NCI-H187 treated with DMSO at 0.1 percent for 48 hours (cell line): ENCODE results near the gene HSF2BP.
"Not testable (repeated sequence)": the region's sequence is repeated elsewhere in the genome, so short reads cannot be mapped to it uniquely, and the experiment has no call there.

Experiments used
- DNase-seq: peaks from one replicate; lab custom pipeline; 2025; lab: John Stamatoyannopoulos, UW

HSF2BP gene

DNA sequence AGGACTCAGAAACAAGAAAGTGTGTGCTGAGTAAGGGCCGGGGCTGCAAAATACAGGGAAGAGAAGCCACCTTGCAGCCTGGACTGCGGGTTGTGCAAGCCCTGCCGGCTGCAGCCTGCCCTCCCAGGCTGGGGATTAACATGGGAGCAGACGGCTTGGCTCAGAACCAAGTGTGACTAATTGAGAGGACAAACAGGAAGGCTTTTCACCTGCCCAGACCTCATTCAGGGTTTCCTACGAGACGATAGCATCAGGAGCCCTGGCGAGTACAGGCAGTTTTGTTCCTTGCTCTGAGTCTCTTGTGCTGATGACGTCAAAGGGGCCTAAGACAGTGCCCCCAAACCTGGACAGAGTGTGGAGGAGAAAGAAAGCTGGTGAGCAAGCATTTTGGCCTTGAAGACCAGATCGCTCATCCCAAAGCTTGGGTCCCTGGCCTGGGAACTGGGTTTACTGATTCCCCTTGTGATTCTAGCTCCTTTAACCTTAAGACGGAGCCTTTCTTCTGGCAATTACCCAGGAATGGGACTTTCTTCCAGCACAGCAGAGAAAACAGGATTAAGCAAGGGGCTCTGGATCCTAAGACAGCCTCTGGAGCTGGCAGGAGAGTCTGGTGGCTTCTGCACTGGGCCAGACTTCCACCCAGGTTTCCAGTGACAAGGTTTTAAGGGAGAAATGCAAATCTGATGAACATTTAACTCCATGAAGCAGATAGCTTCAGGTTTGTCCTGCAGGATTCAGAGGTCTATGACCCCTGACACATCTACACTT, 142.2 kb downstream of the HSF2BP start:
- not testable (repeated sequence) for DNase-seq

DNA sequence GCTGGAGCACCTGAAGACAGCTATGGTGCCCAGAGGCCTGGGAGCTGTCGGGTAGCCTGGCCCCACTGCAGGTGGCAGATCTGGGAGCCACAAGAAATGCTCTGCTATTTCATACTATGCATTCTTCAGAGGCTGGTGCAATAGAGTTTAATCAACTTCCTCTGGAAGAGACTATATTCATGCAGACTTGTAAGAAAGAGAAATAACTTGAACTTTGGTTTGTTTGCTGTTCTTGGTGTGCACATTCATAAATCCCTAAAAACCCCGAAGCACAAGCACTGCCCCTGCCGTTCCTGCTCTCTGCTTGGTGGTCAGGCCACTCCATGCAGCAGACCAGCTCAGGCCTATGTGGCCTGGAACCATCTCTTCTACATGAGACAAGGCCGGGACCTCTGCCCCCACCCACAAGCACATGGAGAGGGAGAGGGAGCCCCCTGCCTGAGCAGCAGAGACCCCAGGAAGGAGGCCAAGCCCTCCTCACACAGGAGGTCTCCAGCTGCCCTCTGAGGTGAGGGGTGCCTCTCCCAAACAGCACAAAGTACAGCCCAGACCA, 142.9 kb downstream of the HSF2BP start:
- DNase-seq: not testable (repeated sequence)

DNA sequence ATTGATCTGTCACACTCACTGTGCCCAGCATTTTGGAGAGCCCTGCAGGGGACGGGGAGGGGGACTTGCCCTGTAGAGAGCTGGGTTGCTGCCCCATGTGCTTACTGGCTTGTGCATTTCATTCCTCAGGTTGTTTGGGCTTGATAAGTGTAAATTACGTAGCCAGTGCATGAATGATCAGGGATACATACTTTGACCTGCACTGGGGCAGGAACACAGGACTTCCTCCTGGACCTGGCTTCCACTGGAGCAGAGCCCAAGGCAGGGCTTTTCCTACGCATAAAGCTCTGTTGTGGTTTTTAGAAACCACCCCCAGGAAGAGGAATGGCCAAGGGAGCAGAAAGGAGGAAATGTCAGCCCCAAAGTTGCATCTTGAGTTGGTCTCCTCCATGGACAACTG, 144.5 kb downstream of the HSF2BP start:
- not testable (repeated sequence) for DNase-seq

DNA sequence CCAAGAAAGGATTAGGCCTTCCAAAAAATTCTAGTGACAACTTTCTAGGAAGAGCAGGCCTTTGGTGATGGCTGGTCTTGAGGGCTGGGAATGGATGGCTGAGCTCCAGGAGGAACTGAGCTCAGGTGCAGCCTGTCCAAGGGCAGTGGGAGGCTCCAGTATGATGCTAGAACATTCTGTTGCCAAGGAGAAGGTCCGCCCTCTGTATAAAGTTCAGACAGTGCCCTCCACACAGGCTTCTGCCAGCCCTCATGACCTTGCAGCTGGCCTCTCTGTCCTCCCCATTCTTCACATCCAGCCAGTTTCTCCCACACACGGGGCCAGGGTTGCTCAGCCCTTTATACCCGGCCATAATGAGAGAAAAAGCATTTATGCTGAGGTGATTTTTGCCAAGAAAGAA, 146.3 kb downstream of the HSF2BP start:
- not testable (repeated sequence) for DNase-seq

DNA sequence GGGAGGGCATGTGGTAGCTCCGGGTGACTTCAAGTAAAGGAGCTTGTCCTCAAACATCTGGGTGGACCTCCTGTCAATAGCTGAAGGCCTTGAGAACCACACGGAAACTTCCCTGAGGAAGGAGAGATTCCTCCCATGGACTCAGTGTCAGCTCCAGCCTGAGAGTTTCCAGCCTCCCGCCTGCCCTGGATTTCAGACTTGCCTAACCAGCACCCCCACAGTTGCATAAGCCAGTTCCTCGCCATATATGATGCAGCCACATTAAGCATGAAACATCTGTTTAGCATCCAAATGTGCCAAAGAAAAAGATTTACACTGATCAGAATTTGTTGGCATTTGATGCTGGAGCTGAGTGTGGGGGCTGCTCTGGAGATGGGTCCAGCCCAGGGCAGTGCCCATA, 148.1 kb downstream of the HSF2BP start:
- DNase-seq: not testable (repeated sequence)

DNA sequence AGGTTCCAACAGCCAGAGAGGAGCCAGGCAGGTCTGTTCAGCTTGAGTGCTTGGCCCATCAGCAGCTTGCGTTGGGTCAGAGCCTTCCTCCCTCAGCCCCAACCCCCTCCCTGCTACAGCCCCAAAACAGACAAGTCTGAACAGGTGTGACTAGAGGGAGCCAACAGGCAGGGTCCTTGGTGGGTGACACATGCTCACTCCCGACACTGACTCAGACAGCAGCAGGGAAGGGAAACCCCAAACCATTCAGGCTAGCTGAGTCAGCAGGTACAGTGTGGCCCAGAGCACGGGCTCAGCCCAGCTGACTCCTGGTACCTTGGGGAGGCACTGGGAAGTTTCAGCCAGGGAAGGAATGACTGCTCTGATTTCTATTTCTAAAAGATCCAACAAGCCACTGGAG, 148.6 kb downstream of the HSF2BP start:
- not testable (repeated sequence) for DNase-seq

DNA sequence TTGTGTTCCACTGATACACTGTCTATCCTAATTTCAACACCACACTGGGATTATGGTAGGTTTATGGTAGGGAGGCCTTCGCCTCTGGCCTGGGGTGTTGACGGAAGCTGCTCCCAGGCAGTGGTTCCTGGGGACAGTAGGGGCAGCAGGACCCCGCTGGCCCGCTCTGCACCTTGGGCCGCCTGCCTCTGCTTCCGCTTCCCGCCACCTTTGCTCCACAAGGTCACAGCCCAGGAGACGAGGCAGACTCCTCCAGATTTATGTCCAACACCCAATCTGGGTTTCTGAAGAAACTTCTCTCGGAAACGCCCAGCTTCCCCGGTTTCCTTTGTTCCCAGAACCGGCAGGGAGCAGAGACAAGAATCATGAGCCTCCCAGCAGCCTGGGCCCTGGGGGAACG, 155.4 kb downstream of the HSF2BP start:
- not testable (repeated sequence) for DNase-seq

DNA sequence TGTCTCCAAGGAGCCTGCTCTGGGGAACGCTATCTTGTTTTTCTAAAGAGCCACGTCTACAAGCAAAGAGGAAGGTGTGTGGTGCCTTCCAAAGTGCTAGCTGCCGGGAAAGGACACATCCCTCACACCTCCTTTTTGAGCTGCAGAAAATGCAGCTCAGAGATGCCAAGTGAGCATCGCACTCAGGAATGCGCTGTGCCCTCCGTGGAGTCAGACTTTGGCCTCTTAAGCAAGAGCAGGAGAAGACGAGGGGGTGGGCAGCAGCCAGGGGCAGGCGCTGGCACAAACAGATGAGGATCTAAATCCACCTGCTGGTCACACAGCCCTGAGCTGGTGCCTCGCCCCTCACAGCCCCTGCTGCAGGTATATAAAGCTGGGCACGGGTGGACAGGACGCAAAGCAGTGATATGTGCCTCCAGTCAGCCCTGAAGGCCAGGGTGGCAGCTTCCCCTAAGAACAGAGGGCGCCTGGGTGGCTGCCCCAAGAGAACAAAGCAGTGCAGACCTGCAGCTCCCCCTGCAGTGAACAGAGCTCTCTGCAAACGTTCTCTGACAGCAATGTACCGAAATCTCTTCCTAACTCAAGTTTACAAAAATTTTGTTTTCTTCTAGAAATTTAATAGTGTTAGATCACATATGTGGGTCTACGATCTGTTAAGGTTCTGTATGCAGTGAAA, 156.1 kb downstream of the HSF2BP start:
- DNase-seq: not testable (repeated sequence)

DNA sequence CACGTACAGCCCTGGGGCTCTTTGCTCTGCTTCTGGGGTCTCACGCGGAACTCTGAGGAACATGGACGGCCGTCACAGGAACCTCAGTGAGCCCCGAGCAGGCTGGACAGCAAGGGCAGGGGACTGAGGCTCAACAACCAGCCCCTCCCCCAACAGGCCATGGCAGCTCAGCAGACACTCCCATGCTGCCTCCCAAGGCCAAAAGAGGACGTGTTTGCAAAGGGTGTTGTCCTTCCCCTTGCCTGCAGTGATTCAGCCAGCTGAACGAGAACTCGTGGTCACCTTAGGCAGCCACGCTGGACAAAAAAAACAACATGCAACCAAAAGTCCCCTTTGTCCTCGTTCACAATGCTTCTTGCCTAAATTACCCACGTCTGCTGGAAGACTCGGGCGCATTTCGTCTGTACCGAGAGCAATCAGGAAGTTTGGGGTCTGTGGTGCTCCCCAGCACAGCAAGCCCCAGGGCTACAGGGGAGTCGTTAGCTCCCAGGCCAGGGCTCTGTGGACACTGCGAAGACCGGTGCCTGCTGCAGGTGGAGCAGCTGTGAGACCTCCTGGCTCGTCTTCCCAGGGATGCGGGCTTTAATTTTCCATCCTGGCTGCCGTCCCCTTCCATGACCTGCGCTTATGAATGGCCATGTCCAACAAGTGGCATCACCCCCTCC, 156.7 kb downstream of the HSF2BP start:
- not testable (repeated sequence) for DNase-seq

DNA sequence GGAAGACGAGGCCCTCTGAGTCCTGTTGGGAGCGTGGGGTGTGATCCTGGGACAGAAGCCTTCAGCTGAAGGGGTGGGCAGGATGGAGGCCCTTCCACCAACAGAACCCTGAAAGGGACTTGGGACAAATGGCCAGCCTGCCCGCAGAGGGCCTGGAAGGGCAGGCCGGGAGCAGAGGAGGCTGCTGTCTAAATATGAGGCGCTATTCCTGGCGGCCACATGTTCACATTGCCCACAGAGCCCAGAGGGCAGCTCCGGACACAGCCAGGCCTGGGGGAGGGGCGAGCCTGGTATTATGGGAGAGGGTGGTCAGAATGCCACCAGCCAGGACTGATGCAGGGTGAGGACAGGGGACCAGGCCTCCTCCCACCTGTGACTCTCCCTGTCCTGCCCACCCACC, 160.4 kb downstream of the HSF2BP start:
- not testable (repeated sequence) for DNase-seq

DNA sequence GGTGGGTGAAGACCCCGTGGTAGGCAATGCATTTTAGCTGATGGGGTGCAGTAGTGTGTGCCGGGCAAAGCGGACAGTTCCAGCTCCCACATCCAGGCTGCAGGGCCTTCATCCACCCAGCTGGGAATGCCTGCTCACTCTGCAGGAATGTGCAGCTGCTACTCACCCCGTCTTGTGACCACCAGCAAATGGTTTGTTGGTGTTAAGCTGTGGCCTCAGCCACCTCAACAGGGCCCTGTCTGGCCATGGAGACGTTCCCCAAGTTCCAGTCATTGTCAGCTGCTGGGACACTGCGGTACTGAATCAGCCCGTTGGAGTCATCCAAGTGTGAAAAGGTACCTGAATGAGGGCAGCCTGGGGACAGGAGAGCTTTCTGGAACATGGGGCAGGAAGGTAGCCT, 161.2 kb downstream of the HSF2BP start:
- not testable (repeated sequence) for DNase-seq

DNA sequence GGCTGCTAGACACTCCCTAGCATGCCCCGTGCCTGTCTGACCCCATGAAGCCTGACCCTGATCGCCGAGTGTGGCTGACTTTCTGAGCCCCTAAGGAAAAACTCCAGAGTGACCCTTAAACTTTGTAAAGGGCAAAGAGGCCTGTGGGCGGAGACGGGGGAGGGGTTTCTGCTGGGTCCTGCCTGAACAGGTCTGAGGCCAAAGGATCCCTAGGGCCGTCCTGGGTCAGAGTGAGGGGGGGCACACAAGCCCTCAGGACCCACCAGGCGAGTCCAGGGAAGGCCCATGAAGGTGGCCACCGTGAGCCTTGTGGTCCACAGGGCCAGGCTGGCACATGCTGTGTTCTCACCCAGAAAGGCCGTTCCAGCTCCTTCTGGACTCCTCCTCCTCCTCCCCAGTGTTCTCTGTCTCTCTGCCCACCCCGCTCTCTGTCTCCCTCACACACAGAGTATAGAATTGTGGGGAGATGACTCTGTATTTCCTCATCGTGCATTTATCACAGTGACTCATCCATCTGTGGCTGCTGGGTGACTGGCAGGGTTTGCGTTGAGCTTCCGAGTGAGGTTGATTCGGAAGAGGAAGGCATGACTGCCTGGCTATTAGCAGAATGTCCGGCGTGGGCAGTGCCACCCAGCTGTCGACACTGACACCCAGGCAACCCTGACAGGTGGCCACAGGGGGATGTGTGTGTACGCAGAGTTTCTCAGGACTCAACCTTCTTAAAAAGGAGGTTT, 164.8 kb downstream of the HSF2BP start:
- DNase-seq: not testable (repeated sequence)

DNA sequence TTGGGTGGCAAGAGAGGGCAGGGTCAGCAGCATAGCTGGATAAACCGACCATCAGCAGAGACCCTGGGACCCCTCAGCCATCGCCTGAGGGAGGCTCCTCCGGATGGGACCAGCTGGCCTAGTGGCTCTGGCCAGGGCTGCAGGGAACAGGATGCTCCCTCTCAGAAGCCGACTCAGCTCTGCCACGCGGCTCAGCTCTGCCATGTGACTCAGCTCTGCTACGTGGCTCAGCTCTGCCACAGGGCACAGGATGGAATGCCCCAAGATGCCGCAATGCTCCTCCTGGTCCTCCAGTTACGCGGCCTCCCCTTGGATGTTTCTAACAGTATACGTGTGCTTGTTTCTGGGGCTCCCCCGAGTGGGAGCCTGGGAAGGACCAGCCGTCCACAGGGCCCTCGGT, 165.8 kb downstream of the HSF2BP start:
- not testable (repeated sequence) for DNase-seq

DNA sequence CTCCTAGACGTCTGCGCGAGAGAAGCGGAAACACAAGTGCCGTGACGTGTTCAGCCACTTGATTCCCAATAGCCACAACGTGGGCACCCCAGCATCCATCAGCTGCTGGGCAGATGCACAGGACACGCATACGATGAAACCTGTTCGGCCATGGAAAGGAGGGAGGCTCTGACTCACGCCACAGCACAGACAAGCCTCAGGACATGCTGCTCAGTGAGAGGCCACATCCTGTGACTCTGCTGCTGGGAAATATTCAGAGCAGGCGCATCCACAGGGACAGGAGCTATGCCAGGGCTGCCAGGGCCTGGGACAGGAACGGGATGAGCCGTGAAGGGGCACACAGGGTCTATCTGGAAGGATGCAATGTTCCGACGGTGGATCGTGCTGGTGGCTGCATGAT, 171.1 kb downstream of the HSF2BP start:
- not testable (repeated sequence) for DNase-seq

DNA sequence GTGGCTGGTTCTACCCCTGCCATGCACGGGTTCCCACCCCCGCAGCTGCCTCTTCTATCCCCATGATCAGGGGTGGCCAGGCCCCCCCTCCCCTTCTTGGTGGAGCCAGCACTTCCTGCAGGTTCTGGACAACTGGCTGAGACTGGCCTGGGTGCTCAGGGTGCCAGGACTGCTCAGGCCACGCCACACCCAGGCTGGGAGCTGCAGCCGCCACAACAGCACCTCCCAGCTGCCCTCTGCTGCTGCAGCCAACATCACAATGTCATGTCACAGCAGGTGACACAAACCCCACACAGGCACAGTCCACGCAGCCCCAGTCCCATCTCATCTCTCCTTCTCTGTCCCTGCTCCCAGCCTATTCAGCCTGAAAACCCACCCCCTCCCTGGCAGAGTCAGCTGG, 173.2 kb downstream of the HSF2BP start:
- not testable (repeated sequence) for DNase-seq

DNA sequence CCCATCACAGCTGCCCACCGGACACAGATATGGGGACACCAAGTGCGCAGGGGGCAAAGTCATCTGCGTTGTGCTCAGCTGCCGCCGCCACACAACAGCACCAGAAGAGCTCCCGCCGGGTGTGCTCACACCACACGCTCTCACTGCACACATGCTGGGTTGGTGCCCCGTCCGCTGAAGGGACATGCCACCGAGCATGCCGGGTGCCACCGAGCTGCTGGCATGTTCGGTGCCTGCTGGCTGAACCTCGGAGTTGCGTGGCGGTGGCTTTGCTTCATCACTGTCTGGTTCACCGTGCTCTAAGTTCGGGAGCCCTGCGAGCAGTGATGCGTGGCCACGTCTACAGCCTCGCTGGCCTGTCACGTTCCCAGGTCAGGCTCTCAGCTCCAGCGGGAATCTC, 174.3 kb downstream of the HSF2BP start:
- not testable (repeated sequence) for DNase-seq

DNA sequence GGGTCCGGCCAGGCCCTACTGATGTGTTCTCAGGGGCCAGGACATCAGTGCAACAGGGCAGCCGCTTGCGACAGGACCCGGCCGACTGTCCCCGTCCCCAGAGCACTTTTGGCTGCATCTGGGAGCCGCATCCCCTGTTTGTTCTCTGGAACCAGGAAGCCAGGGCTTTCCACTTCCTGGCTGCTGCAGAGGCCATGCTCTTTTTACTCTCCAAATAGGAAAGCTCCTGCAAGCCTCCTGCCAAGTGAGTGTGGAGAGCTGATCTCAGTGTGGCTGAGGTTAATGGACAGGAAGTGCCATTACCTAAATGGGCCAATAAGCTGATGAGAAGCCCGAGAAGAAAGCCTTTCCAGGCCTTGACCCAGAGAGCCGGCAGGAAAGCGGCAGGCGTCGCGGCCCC, 180.1 kb downstream of the HSF2BP start:
- DNase-seq: not testable (repeated sequence)
